ENCODE measurements around the gene NPM1.

- TF ChIP-seq CTCF (IDR thresholded peaks at IDR 0.05) = no peak
- TF ChIP-seq ZFX (IDR thresholded peaks at IDR 0.05; ENCODE audit: borderline replicate concordance) = no peak
Measured at GRCh38 chr5:171390883-171391677, 3.4 kb downstream of the NPM1 start.
